GM23248 (cell line): ENCODE measurements around the gene ABCF1.

Source experiments
- EZH2 ChIP-seq: fragments of 200-600 bp; sonication (generic); IDR thresholded peaks from 2 replicates; pipeline ENCODE4 v1.6.1; 2018; ENCODE audit warnings: antibody characterized with exemption, mild to moderate bottlenecking; ENCODE audit not compliant: insufficient read depth, poor library complexity, severe bottlenecking
- EZH2phosphoT487 ChIP-seq: fragments of 200-600 bp; sonication (generic); IDR thresholded peaks from 2 replicates; pipeline ENCODE4 v1.6.1; 2018; ENCODE audit warnings: antibody characterized with exemption, moderate library complexity, mild to moderate bottlenecking, low read depth; ENCODE audit not compliant: insufficient read depth

GRCh38 chr6:30560930-30561329 is 10.3 kb upstream of the ABCF1 start:
- no peak for TF ChIP-seq EZH2
- no peak for TF ChIP-seq EZH2phosphoT487
